NCI-H524 treated with DMSO at 0.1 percent for 48 hours (cell line): Measurements from ENCODE around the gene AHSP.
"Not testable (repeated sequence)": the region's sequence is repeated elsewhere in the genome, so short reads cannot be mapped to it uniquely, and the experiment has no call there.

Source experiments
- DNase-seq: peaks from one replicate; lab custom pipeline; 2025; lab: John Stamatoyannopoulos, UW

AHSP gene

GRCh38 chr16:31527734-31528274 lies at the start of gene AHSP:
AHSP (plus strand) TSS chr16:31527900; CDS start chr16:31528140, 240 bp downstream.
- DNase-seq: no peak

- DNase-seq: no peak
Observed at GRCh38 chr16:31478956-31479355, 48.7 kb upstream of the AHSP start.

- no peak for DNase-seq
Observed at GRCh38 chr16:31479751-31480150, 47.9 kb upstream of the AHSP start.

- DNase-seq: no peak
Observed at GRCh38 chr16:31480851-31481536, 46.7 kb upstream of the AHSP start.

- DNase-seq: no peak
Observed at GRCh38 chr16:31483081-31483480, 44.6 kb upstream of the AHSP start, which contains the start of gene SLC5A2. SLC5A2 (plus strand) TSS chr16:31483123; CDS start chr16:31483137, 14 bp downstream.

GRCh38 chr16:31484048-31484447 lies 43.7 kb upstream of the AHSP start:
- not testable (repeated sequence) for DNase-seq

- no peak for DNase-seq
Observed at GRCh38 chr16:31484491-31485171, 43.1 kb upstream of the AHSP start.

- DNase-seq: no peak
Observed at GRCh38 chr16:31485571-31485970, 42.1 kb upstream of the AHSP start.

- DNase-seq: no peak
Observed at GRCh38 chr16:31486045-31486444, 41.7 kb upstream of the AHSP start.

GRCh38 chr16:31487071-31487719 lies 40.5 kb upstream of the AHSP start:
- no peak for DNase-seq

GRCh38 chr16:31487720-31488467 lies 39.8 kb upstream of the AHSP start:
- DNase-seq: no peak

- DNase-seq: no peak
Observed at GRCh38 chr16:31488468-31489297, 39.0 kb upstream of the AHSP start.

GRCh38 chr16:31489298-31489564 lies 38.5 kb upstream of the AHSP start:
- no peak for DNase-seq

GRCh38 chr16:31489616-31490584 lies 37.8 kb upstream of the AHSP start:
- DNase-seq: no peak

GRCh38 chr16:31491778-31492418 lies 35.8 kb upstream of the AHSP start:
- DNase-seq: no peak

GRCh38 chr16:31493506-31494125 lies 34.1 kb upstream of the AHSP start:
- no peak for DNase-seq

GRCh38 chr16:31496670-31497069 lies 31.0 kb upstream of the AHSP start:
- no peak for DNase-seq

GRCh38 chr16:31498493-31498892 lies 29.2 kb upstream of the AHSP start:
- no peak for DNase-seq

- DNase-seq: no peak
Observed at GRCh38 chr16:31499928-31500327, 27.8 kb upstream of the AHSP start.
